Suppressor macrophage treated with lipopolysaccharide for 1 hour (primary cell): Measurements from ENCODE around the gene BCL7C.
A peak's percentile ranks its signal among the peaks of the same experiment; 100 is the strongest.
"Not testable (repeated sequence)": the region's sequence is repeated elsewhere in the genome, so short reads cannot be mapped to it uniquely, and the experiment has no call there.

Source experiments
- DNase-seq, 3 donors: peaks; one replicate each; pipeline ENCODE4 v3.0.0-alpha.2; 2020 to 2022

The BCL7C gene

DNA sequence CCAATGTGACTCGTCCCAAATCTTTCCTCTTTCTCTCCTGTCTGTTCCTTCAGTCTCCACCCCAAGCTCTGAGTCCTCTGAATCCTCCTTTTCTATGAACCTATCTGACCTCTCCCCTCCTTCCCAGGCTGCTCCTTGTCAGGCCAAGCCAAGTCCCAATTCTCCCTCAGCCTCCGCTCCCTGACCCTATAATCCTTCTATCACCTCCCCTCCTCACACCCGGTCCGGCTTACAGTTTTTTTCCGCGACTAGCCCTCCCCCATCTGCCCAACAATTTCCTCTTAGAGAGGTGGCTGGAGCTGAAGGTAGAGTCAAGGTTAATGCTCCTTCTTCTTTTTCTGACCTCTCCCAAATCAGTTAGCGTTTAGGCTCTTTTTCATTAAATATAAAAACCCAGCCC, 33.1 kb downstream of the BCL7C start:
- not testable (repeated sequence) for DNase-seq

DNA sequence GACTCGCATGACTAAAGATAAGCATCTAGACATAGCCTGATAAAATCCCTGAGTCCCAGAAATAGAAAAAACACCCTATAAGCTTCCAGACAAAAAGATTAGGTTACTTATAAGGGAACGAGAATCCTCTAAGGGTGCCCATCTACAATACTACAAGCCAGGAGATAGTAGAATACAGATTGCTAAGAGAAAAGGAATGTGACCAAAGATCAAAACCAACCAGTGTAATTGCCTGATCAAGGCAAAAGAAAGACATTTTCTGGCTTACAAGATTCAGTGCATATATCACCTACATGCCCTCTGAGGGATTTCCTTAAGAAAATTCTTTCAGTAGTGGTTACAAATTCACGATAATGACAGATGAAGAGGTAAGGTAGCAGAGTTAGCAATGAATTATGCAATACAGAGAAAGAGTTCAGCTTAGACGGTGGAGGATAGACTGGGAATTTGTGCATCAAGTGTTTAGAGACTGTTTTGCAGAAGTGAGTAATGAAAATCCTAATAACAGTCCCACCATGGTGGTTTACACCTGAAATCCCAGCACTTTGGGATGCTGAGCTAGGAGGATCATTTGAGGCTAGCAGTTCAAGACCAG, 35.0 kb downstream of the BCL7C start:
- DNase-seq, result no peak

DNA sequence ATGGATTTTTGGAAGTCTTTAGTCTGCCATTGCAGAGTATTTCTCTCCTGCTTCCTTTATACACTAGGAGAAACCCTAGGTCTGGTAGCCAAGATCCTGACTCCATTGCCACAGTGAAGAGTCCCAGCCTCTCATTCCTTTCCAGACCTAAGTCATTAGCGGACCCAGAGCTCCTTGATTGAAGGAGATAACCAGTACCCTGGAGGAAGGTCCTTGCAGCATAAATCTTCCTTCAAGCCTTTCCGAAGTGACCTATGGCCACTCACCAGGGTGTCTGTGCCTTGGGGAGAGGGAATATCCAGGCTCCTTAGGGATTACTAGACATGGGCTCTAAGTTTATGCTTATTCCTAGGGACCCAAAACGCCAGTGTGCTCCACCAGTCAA, 35.8 kb downstream of the BCL7C start:
- DNase-seq, result no peak

DNA sequence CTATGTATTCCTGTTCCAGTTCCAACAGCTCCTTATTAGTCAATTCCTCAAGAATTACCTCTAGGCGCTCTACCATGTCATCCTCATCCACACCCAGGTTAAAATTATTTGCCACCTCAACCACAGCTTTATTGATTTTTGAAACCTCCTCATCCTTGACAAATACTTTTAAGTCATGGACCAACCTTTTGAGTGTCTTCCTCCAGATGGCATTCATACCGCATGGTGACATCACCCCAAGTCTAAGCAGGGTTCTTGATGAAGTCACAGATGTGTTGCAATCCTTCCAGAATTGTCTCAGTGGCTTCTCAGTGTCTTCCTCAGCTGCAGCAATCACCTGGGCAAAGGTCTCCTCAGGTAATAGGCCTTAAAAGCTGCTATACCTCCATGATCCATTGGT, 40.1 kb downstream of the BCL7C start:
- DNase-seq, result peak; percentile 34 to 48 (median 45)

DNA sequence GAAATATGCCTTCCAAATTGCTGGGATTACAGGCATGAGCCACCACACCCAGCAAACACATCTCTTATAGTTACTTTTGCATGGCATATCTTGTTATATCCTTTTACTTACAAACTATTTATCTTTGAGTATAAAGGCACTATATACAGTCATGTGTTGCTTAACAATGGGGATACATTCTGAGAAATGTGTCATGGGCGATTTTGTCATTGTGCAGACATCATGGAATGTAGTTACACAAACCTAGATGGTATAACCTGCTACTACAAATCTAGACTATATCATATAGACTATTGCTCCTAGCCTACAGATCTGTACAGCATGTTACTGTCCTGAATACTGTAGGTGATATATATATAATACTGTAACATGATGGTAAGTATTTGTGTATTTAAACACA, 43.6 kb downstream of the BCL7C start:
- no peak for DNase-seq

DNA sequence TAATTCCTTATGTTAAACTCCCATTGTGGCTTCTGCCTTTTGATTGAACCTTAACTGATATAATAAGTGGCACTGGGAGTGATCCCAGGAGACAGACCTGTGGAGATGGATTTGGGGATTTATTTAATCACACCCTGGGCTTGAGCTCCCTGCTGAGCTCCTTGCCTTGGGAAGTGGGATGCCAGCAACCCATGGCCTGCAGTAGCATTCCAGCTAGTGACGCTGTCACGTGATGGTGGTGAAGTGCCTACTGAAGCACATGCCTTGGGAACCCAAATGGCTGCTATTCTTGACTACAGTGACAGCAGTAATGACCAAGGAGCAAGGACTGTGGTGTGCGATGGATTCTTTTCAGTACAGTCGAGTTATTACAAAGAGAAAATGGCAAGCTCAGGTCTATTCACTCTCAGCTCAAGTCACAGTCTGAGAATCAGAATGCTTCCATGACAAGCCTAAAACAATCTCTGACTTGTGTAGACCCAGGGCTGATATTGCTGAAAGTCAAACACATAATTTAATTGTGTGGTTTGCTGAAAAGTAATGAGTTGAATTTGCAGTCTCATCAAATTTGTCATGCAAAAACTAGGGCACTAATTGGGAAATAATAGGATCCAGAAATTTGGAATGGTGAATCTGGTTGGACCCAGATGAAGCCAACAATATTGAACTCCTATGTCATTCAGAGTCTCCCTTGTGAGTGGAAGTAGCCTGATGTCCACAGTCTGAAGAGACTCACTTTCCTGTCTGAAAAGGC, 47.1 kb downstream of the BCL7C start:
- no peak for DNase-seq

DNA sequence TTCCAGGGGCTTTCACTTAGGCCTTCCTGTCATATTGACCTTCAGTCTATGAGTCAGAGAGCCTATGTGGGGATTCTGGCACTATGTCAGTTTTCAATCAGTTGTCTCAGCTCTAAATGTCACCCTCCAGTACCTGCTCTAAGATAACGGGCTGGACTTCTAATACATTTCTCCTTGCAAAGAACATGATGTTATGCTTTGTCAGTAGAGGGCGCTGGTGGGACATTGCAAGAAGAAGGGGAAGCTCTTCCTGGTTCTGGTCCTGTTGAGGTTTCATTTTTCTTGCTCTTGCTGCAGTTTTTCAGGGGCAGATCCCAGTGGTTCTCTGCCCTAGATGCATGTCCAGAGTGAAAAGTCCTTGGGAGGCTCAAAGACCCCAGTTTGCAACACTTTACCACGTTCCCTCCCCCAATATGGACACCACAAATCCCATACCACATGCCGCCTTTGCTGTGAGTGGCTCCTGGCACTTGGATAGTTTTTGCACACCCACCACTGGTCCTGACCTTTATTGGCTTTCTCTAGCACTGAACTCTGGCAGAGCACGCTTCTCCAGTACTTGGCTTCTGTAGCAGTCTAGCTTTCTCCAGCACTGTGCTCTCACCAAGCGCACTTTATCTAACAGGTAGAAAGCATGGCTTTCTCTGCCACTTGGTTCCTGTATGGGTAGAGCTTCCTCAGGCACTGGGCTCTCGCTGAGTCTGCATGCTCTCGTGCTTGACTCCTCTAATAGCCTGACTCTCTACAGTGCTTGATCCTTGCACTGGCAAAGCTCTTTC, 49.0 kb downstream of the BCL7C start:
- peak; percentile 92 to 95 (median 93) for DNase-seq

DNA sequence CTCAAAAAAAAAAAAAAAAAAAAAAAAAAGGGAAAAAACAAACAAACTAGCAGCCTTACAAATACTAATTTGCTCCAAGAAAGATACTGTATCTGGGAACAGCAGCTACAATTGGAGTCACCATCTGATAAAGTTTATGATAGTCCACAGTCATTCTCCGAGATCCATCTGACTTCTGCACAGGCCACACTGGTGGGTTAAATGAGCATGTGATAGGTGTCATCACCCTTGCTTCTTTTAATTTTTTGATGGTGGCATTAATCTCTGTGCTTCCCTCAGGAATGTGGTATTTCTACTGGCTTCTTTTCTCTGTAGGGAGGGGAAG, 49.6 kb downstream of the BCL7C start:
- DNase-seq, result no peak

DNA sequence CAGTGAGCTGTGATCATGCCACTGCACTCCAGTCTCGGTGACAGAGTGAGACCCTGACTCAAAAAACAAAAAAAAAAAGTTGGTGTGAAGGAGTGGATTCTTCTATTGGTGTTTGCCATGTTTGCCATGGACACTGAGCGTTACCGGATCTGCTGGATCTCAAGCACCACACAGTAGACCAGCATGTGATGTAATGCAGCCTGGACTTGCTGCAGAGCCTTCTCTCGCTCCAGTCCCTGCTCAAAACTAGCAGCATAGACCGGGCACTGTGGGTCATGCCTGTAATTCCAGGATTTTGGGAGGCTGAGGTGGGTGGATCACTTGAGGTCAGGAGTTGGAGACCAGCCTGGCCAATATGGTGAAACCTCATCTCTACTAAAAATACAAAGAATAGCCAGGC, 50.4 kb downstream of the BCL7C start:
- no peak for DNase-seq

DNA sequence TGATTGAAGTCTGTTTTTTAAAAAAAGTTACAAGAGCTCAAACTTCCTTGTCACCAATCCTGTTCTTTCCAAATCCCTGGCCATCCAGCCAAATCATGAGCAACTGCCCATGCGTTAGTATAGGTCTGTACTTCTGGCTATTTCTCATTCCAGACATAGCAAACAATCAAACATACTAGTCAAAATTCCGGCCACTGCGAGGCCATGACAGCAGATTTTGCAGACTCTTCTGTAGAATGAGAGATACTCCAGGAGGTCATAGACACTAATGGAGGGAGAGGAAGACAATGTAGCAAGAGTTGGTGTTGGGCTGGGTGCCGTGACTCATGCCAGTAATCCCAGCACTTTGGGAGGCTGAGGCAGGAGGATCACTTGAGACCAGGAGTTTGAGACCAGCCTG, 50.9 kb downstream of the BCL7C start:
- DNase-seq, result no peak

DNA sequence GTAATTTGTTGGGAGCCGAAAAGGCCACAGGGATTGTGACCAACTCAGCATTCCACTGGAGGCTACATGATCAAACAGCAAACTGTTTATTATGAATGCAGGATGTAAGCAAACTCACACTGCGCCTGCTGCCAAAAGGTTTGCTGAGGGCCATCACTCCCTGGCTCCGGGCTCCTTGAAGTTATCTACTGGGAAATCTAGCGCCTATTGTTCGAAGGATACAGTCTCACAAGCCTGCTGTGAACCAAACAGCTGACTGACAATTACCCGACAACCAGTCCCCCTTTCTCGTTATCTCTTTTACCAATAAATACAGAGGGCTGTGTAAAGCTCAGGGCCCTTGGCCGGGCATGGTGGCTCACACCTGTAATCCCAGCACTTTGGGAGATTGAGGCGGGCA, 52.5 kb downstream of the BCL7C start:
- no peak for DNase-seq

DNA sequence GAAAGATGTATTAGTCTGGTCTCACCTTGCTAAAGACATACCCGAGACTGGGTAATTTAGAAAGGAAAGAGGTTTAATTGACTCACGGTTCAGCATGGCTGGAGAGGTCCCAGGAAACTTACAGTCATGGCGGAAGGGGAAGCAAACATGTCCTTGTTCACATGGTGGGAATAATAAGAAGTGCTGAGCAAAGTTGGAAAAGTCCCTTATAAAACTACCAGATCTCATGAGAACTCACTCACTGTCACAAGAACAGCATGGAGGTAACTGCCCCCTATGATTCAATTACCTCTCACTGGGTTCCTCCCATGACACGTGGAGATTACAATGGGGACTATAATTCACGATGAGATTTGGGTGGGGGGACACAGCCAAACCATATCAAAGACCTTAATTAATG, 53.3 kb downstream of the BCL7C start:
- DNase-seq, result peak; percentile 67 to 77 (median 69)

DNA sequence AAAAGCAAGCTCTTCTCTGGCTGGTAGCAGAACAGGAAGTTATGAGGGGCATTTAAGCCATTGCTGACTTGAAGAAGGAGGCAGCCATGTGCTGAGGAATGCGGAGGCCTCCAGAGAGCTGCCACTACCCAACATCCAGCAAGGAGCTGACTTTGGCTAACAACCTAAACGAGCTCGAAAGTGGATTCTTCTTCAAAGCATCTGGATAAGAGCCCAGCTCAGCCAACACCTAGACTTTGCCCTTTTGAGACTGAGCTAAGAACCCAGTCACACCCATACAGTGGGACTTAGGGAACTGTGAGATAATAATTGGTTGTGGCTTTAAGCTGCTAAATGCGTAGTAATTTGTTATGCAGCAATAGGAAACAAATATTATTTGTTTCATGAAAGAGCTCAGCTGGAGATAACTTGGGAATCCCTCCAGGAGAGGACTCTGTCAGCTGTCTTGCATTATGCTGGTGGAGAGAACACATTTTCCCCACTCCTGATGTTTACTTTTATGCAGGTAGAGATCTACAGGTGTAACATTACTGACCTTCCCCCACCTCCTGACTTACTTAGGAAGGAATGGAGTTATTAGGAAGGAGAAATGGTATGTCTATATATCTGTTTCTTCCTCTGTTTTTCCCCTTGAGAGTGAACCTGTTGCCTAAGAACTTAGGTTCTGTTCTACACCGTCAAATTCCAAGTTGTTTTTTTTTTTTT, 54.2 kb downstream of the BCL7C start:
- DNase-seq, result no peak

DNA sequence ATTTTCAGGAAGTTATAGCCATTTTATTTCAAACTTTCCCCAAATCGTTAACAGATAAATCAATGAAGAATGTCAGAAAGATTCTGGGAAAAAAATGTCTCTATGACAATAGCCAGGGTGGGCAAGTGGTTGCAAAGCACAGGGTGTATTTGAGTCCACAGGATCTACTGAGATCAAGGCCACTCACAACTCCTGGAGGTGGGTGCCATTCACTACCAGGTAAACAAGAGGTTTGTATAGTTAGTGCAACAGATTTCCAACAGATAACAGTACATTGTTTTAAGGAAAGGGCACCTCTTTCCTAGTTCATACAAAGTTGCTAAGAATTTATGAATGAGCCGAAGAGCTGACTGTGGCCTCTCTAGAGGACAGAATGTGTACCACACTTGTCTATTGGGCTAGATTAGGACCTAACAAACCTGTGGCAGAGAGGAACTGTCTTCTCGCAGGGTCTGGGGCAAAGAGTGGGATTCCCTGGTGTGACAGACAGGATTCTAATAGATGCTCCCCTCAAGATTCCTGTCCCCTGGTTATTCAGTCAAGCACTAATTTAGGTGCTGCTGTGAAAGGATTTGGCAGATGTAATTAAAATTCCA, 54.9 kb downstream of the BCL7C start:
- no peak for DNase-seq

DNA sequence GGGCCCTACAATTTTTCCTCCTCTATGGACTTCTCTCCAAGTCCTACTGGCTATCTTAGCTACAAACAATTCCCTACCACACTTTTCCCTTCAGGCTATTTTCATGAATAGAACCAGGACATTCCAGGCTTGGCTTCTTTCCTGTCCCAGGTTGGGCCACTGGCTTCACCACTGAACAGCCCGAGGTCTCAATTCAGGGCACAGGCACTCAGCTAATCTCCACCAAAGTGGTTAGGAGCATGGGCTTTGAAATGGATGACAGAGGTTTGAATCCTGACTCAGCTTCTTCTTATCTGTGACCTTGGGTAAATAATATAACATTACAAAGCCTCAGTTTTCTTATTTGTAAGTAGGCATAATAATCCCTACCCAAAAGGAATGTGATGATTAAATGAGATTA, 56.0 kb downstream of the BCL7C start:
- no peak for DNase-seq
